ENCODE measurements around the gene NSL1.
"Not testable (repeated sequence)": the region's sequence is repeated elsewhere in the genome, so short reads cannot be mapped to it uniquely, and the experiment has no call there.

Gene NSL1

DNA sequence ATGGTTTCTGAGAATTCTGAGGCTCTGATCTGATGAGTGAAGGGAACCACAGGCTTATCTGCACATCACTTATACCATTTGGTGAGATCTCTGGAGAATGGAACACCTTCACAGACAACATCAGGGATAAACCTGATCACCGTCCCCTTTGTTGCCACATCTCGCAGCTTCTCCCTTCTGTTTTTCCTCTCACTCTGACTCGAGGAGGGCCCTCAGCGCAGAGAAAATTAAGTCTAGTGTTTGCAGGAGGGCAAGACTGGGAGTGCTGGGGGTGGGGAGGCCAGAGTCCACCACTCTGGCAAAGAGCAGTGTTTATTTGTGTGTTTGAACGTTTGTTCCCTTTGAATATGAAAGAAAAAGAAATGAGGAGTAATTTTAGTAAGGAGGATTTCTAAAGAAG, 63.0 kb downstream of the NSL1 start:
- no peak overlapping the region for H2BK12ac ChIP-seq (ENCODE audit: low read length)
- no peak overlapping the region for H2BK120ac ChIP-seq (ENCODE audit: insufficient read depth, low read length, poor library complexity)
- no peak overlapping the region for H4K91ac ChIP-seq (ENCODE audit: low read depth, low read length)
- H3K9me3 ChIP-seq (ENCODE audit: insufficient read depth, low read depth, low read length): peaks cover 1% of the 10 kb centered on the region
- no peak overlapping the region for H3K4me3 ChIP-seq (ENCODE audit: low read depth, low read length)
- H3K4ac ChIP-seq (ENCODE audit: low read depth, low read length): no peak overlapping the region
- WGBS (ENCODE audit: extremely low coverage, insufficient coverage, insufficient read length): 100% methylated on average over 1 of the region's 5 CpGs
- H3K4me1 ChIP-seq (ENCODE audit: control insufficient read depth in 1 of 2, insufficient read depth in 2 of 2, low read length in 2 of 2): no peaks in the 10 kb centered on the region
- no peak for DNase-seq
- H3K79me1 ChIP-seq (ENCODE audit: low read length): no peaks in the 10 kb centered on the region
- H2AK5ac ChIP-seq (ENCODE audit: low read length): no peak overlapping the region
- no peak overlapping the region for H3K9ac ChIP-seq (ENCODE audit: low read length)
- H3K27me3 ChIP-seq (ENCODE audit: insufficient read depth, low read length): no peaks in the 10 kb centered on the region
- no peak overlapping the region for H2AFZ ChIP-seq (ENCODE audit: insufficient read depth, low read length, poor library complexity)
- no peak overlapping the region for H3K23ac ChIP-seq (ENCODE audit: low read length)
- no peak overlapping the region for H4K8ac ChIP-seq (ENCODE audit: low read depth, low read length)
- no peak overlapping the region for H3K27ac ChIP-seq (ENCODE audit: low read depth, low read length)
- no peak overlapping the region for H3K4me2 ChIP-seq (ENCODE audit: low read length)
- H3K18ac ChIP-seq (ENCODE audit: low read length): no peak overlapping the region
- no peak overlapping the region for H3K14ac ChIP-seq (ENCODE audit: low read length)
- H4K12ac ChIP-seq (ENCODE audit: low read depth, low read length): no peak overlapping the region
- no peaks in the 10 kb centered on the region for H3K79me2 ChIP-seq (ENCODE audit: control insufficient read depth, insufficient read depth, low read length, poor library complexity)
- no peak overlapping the region for H2BK5ac ChIP-seq (ENCODE audit: low read depth, low read length, poor library complexity)
- H3K36me3 ChIP-seq (ENCODE audit: control insufficient read depth in 1 of 2, insufficient read depth in 2 of 2, low read length in 2 of 2): peaks cover 0 to 2% of the 10 kb centered on the region in 2 experiments

DNA sequence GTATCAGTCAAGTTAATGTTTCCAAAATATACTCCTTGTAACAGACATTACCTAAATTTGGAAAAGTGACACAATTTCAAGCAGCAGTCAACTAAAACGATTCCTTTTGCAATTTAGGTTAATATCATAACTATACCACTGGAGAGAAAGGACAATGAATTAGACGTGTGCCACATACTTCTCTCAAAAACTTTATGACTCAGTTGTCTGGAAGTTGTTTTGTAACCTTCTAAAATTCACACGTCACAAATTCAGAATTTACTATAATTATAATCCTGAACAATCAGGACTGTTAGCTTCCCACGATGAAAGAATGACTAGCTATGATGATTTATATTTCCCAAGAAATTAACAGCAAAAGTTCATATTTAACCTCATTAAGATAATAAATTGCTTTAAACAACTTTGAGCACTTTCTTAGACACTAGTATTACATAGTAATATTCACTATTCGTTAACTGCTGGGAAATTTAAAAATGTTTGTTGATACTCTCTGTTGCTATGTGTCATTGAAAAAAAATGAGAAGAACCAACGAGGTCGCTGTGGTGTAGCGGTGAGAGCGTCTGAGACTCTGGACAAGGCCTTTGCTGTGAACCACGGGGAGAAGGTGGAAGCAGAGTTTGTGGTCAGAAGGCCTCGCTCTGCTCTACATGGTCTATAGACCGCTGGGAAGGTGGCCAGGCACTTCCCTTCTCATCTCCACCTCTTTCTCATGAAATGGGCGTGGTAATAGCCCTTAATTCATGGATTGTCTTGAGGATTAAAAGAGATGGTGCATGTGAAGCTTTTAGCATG, 64.0 kb downstream of the NSL1 start:
- Histone ChIP-seq H4K91ac (ENCODE audit: low read depth, low read length) (no peak overlapping the region), H3K27ac (ENCODE audit: low read depth, low read length) (no peak overlapping the region), H3K9me3 (ENCODE audit: insufficient read depth, low read depth, low read length) (peaks cover 1% of the 10 kb centered on the region), H3K18ac (ENCODE audit: low read length) (no peak overlapping the region), H2AK5ac (ENCODE audit: low read length) (no peak overlapping the region), H3K9ac (ENCODE audit: low read length) (no peak overlapping the region), H3K79me2 (ENCODE audit: control insufficient read depth, insufficient read depth, low read length, poor library complexity) (no peaks in the 10 kb centered on the region), H2AFZ (ENCODE audit: insufficient read depth, low read length, poor library complexity) (no peak overlapping the region), H3K4me2 (ENCODE audit: low read length) (no peak overlapping the region), H3K4ac (ENCODE audit: low read depth, low read length) (no peak overlapping the region), H3K36me3 (ENCODE audit: control insufficient read depth in 1 of 2, insufficient read depth in 2 of 2, low read length in 2 of 2) (peaks cover 0 to 2% of the 10 kb centered on the region in 2 experiments), H3K4me3 (ENCODE audit: low read depth, low read length) (no peak overlapping the region), H3K14ac (ENCODE audit: low read length) (no peak overlapping the region), H2BK5ac (ENCODE audit: low read depth, low read length, poor library complexity) (no peak overlapping the region), H3K23ac (ENCODE audit: low read length) (no peak overlapping the region), H3K4me1 (ENCODE audit: control insufficient read depth in 1 of 2, insufficient read depth in 2 of 2, low read length in 2 of 2) (no peaks in the 10 kb centered on the region), H3K27me3 (ENCODE audit: insufficient read depth, low read length) (no peaks in the 10 kb centered on the region), H4K8ac (ENCODE audit: low read depth, low read length) (no peak overlapping the region), H4K12ac (ENCODE audit: low read depth, low read length) (no peak overlapping the region), H2BK12ac (ENCODE audit: low read length) (no peak overlapping the region), H3K79me1 (ENCODE audit: low read length) (no peaks in the 10 kb centered on the region), H2BK120ac (ENCODE audit: insufficient read depth, low read length, poor library complexity) (no peak overlapping the region)
- peak; percentile 62 to 90 for DNase-seq
- WGBS (ENCODE audit: extremely low coverage, insufficient coverage, insufficient read length): no CpG with 5 or more reads among the region's 13 CpGs

DNA sequence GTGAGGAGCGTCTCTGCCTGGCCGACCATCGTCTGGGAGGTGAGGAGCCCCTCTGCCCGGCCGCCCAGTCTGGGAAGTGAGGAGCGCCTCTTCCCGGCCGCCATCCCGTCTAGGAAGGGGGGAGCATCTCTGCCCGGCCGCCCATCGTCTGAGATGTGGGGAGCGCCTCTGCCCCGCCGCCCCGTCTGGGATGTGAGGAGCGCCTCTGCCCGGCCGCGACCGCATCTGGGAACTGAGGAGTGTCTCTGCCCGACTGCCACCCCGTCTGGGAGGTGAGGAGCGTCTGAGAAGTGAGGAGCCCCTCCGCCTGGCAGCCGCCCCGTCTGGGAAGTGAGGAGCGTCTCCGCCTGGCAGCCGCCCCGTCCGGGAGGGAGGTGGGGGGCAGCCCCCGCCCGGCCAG, 66.9 kb downstream of the NSL1 start:
- not testable (repeated sequence) for H3K23ac ChIP-seq (ENCODE audit: low read length); H2BK120ac ChIP-seq (ENCODE audit: insufficient read depth, low read length, poor library complexity); H3K27ac ChIP-seq (ENCODE audit: low read depth, low read length); H3K4me2 ChIP-seq (ENCODE audit: low read length); H3K9me3 ChIP-seq (ENCODE audit: insufficient read depth, low read depth, low read length); H3K27me3 ChIP-seq (ENCODE audit: insufficient read depth, low read length); H4K12ac ChIP-seq (ENCODE audit: low read depth, low read length); H3K9ac ChIP-seq (ENCODE audit: low read length); H3K79me1 ChIP-seq (ENCODE audit: low read length); H3K14ac ChIP-seq (ENCODE audit: low read length); H3K79me2 ChIP-seq (ENCODE audit: control insufficient read depth, insufficient read depth, low read length, poor library complexity); H2BK5ac ChIP-seq (ENCODE audit: low read depth, low read length, poor library complexity); H2AFZ ChIP-seq (ENCODE audit: insufficient read depth, low read length, poor library complexity); H2BK12ac ChIP-seq (ENCODE audit: low read length); H3K4me1 ChIP-seq (ENCODE audit: control insufficient read depth in 1 of 2, insufficient read depth in 2 of 2, low read length in 2 of 2); H4K91ac ChIP-seq (ENCODE audit: low read depth, low read length); DNase-seq; H3K4ac ChIP-seq (ENCODE audit: low read depth, low read length); H3K18ac ChIP-seq (ENCODE audit: low read length); H2AK5ac ChIP-seq (ENCODE audit: low read length); H4K8ac ChIP-seq (ENCODE audit: low read depth, low read length); H3K4me3 ChIP-seq (ENCODE audit: low read depth, low read length); H3K36me3 ChIP-seq (ENCODE audit: control insufficient read depth in 1 of 2, insufficient read depth in 2 of 2, low read length in 2 of 2)
- WGBS (ENCODE audit: extremely low coverage, insufficient coverage, insufficient read length): no CpG with 5 or more reads among the region's 34 CpGs

DNA sequence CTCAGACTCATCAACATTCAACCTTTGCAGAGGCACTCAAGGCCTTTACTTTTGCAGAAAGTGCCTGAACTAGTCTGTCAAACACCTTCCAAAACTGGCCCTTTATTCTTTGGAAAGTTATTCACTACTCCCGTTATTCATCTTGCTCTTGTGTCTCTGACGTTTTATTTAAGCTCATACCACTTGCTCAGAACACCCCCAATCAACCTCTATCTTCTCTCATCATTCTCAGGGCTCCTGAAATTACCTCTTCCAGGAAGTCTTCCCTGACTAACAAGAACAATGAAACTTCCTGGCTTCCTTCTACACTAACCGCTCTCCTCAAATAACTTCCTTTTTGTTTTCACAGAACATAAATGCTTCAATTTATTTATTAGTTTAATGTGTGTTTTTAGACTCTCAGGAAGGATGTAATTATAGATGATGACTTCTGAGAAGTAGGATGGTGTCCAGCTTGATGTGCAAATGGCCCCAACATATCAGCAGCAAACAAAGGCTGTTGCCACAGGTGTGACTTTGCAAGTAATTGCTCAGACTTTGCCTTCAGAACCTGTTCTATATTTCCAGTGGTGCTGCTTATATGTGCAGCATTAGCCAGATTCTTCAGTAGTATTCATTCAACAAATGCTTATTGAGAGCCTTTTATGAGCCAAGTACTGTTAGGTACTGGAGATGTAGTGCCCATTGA, 69.2 kb downstream of the NSL1 start:
- DNase-seq: no peak
- H3K27ac ChIP-seq (ENCODE audit: low read depth, low read length): no peak overlapping the region
- H3K18ac ChIP-seq (ENCODE audit: low read length): no peak overlapping the region
- no peak overlapping the region for H2AFZ ChIP-seq (ENCODE audit: insufficient read depth, low read length, poor library complexity)
- H2AK5ac ChIP-seq (ENCODE audit: low read length): no peak overlapping the region
- peaks cover 1% of the 10 kb centered on the region for H3K9me3 ChIP-seq (ENCODE audit: insufficient read depth, low read depth, low read length)
- no peak overlapping the region for H4K12ac ChIP-seq (ENCODE audit: low read depth, low read length)
- H4K91ac ChIP-seq (ENCODE audit: low read depth, low read length): no peak overlapping the region
- no peak overlapping the region for H2BK5ac ChIP-seq (ENCODE audit: low read depth, low read length, poor library complexity)
- H3K23ac ChIP-seq (ENCODE audit: low read length): no peak overlapping the region
- H3K14ac ChIP-seq (ENCODE audit: low read length): no peak overlapping the region
- WGBS (ENCODE audit: extremely low coverage, insufficient coverage, insufficient read length): no CpG with 5 or more reads among the region's 3 CpGs
- no peaks in the 10 kb centered on the region for H3K27me3 ChIP-seq (ENCODE audit: insufficient read depth, low read length)
- H3K4me3 ChIP-seq (ENCODE audit: low read depth, low read length): no peak overlapping the region
- H3K4ac ChIP-seq (ENCODE audit: low read depth, low read length): no peak overlapping the region
- no peak overlapping the region for H2BK12ac ChIP-seq (ENCODE audit: low read length)
- no peak overlapping the region for H2BK120ac ChIP-seq (ENCODE audit: insufficient read depth, low read length, poor library complexity)
- H4K8ac ChIP-seq (ENCODE audit: low read depth, low read length): no peak overlapping the region
- H3K9ac ChIP-seq (ENCODE audit: low read length): no peak overlapping the region
- peaks cover 0 to 2% of the 10 kb centered on the region in 2 experiments for H3K36me3 ChIP-seq (ENCODE audit: control insufficient read depth in 1 of 2, insufficient read depth in 2 of 2, low read length in 2 of 2)
- no peaks in the 10 kb centered on the region for H3K4me1 ChIP-seq (ENCODE audit: control insufficient read depth in 1 of 2, insufficient read depth in 2 of 2, low read length in 2 of 2)
- no peaks in the 10 kb centered on the region for H3K79me1 ChIP-seq (ENCODE audit: low read length)
- no peaks in the 10 kb centered on the region for H3K79me2 ChIP-seq (ENCODE audit: control insufficient read depth, insufficient read depth, low read length, poor library complexity)
- H3K4me2 ChIP-seq (ENCODE audit: low read length): no peak overlapping the region
